GM13976 (cell line): ENCODE data around the gene TMEM127.

Experiments
- DNase-seq: peaks from one replicate; pipeline ENCODE4 v3.0.0; 2012; ENCODE audit warnings: low spot score
- in situ Hi-C: fragments of 300-500 bp; cut with MboI; formaldehyde crosslinking; loops from one replicate; pipeline ENCODE4 v1.12.0; 2022; ENCODE audit warnings: low sequenced_read_pairs, mixed read lengths, inconsistent platforms; ENCODE audit not compliant: unreplicated experiment
- TF ChIP-seq, protein P1 (sequence below): IDR thresholded peaks from 2 replicates; pipeline ENCODE4 v1.5.1; 2012; ENCODE audit warnings: borderline replicate concordance, mild to moderate bottlenecking; ENCODE audit not compliant: insufficient read depth; ENCODE audit errors: extremely low read depth, missing control alignments, control extremely low read depth

TMEM127 gene

GRCh38 chr2:96265840-96266679 lies at the start of gene TMEM127, which contains the start of gene CIAO1:
Gene TMEM127 (minus strand): TSS chr2:96265997. CDS start chr2:96265381, 616 bp downstream.
Gene CIAO1 (plus strand): TSS chr2:96266225. CDS start chr2:96266351, 126 bp downstream.
- TF ChIP-seq, protein P1, sequence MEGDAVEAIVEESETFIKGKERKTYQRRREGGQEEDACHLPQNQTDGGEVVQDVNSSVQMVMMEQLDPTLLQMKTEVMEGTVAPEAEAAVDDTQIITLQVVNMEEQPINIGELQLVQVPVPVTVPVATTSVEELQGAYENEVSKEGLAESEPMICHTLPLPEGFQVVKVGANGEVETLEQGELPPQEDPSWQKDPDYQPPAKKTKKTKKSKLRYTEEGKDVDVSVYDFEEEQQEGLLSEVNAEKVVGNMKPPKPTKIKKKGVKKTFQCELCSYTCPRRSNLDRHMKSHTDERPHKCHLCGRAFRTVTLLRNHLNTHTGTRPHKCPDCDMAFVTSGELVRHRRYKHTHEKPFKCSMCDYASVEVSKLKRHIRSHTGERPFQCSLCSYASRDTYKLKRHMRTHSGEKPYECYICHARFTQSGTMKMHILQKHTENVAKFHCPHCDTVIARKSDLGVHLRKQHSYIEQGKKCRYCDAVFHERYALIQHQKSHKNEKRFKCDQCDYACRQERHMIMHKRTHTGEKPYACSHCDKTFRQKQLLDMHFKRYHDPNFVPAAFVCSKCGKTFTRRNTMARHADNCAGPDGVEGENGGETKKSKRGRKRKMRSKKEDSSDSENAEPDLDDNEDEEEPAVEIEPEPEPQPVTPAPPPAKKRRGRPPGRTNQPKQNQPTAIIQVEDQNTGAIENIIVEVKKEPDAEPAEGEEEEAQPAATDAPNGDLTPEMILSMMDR: no peak
- in situ Hi-C loops: loop anchor here (25.0 kb wide), 1 partner anchor 254 kb away; no protein-coding TSS in a partner anchor
- DNase-seq: peak; percentile 99

DNA sequence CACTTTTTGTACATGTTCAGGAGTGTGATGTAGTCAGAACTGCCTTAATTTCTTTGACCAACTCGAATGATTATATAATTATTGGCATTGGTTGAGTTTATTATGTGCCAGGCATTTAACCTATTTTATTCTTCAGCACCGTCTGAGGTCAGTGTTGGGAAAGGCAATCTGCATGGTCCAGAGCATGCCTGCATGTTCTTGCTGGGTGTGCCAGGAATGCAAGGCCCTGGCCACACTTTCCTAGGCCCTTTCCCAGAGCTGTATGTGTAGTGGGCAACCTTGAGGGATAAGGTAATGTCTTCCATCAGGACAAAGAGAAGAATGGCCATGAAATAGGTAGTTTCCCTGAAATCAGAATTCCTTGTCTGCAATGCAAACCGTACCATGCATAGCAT lies 49.2 kb upstream of the TMEM127 start:
- TF ChIP-seq, protein P1: no peak
- no peak for DNase-seq
- in situ Hi-C loops: no loop called here

DNA sequence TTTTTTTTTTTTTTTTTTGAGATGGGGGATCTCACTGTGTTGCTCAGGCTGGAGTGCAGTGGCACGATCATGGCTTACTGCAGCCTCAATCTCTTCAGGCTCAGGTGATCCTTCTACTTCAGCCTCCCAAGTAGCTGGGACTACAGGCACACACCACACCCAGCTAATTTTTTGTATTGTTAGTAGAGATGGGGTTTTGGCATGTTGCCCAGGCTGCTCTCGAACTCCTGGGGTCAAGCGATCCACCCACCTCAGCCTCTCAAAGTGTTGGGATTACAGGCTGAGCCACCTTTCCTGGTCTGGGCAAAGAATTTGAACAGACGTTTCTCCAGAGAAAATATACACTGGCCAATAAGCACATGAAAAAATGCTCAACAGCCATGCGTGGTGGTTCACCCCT lies 42.5 kb upstream of the TMEM127 start:
- DNase-seq: no peak
- in situ Hi-C loops: no loop called here
- TF ChIP-seq, protein P1: no peak

- in situ Hi-C loops: no loop called here
- no peak for DNase-seq
- TF ChIP-seq, protein P1: no peak
These were observed 40.6 kb upstream of the TMEM127 start for GRCh38 chr2:96306370-96306769.

DNA sequence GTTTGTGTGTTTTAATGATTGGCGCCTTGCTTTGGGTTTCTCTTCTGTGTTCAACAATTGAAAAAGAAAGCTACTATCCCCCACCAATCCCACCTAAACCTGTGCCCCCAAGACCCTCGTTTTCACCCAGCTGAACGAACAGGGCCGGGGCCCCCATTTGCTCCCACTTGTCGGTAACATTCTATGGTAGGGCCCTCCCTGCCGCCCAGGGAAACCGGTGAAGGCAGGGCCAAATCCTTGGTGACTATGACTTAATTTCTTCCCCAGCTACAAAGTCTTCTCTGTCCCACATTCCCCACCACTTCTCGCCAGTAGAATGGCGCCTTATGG lies 40.1 kb upstream of the TMEM127 start:
- in situ Hi-C loops: no loop called here
- DNase-seq: no peak
- TF ChIP-seq, protein P1: no peak

DNA sequence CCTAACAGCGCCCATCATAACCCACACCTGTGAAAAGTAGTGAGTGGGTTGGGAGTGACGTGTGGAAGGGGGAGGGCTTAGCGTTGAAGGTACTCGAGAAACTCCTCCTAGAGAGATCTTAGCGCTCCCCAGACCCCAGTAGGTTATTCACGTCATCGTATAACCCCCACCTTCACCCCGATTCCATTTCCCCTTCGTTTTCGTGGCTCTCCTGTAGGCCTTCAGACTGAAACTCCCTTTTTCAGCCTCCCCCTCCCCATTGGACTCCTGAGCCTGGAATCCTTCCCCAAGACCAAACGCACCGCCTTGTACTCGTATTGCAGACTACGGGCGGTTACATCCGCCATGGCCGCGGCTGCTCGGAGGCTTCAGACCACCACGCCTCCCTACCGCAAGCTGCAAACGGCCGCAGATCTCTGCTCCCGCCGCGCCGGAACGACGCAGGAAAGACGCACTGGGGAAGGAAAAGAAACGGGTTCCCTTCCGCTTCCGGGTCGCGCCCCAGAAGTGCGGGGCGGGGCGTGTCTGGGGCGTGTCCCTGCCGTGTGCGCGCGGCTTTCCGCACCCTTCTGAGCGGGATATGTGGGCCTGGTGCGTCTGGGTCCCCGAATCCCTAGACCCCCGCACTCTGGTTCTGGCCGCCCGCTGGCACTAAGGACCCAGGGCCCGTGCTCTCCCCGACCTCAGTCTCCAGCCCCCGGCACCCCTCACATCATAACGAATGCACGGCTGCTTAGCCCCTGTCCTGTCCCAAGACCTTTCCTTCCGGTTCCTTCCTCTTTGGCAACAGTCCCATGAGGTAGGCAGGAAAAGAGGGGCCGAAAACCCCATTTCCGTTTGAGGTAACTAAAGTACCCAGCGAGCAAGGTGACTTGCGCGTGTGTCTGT lies 39.5 kb upstream of the TMEM127 start, which contains the start of gene SNRNP200:
Gene SNRNP200 (minus strand): TSS at position 456 of the 888 bp plus-strand sequence. CDS start 109 bp downstream, at position 347.
- in situ Hi-C loops: no loop called here
- peak; percentile 93 for DNase-seq

More for the DNA sequence above, 39.5 kb upstream of the TMEM127 start, which contains the start of gene SNRNP200:
- TF ChIP-seq, protein P1: no peak
